Mesendoderm (in vitro differentiated cells): Measurements from ENCODE around the gene GPR39.

Source experiments
- DNase-seq: peaks from one replicate; pipeline ENCODE4 v3.0.0; 2013
- H2AK5ac ChIP-seq: 2 replicates; pipeline ENCODE4 v1.6.1; 2013; ENCODE audit warnings: low read length, inconsistent platforms
- H2BK120ac ChIP-seq: 2 replicates; pipeline ENCODE4 v1.6.1; 2013; ENCODE audit warnings: low read depth, mild to moderate bottlenecking, low read length, moderate library complexity, mixed read lengths
- H2BK15ac ChIP-seq: replicated peaks from 2 replicates; pipeline ENCODE4 v1.6.1; 2013; ENCODE audit warnings: low read depth, mild to moderate bottlenecking, moderate library complexity
- H2BK5ac ChIP-seq: 2 replicates; pipeline ENCODE4 v1.6.1; 2013; ENCODE audit warnings: low read length, inconsistent platforms
- H3K18ac ChIP-seq: 2 replicates; pipeline ENCODE4 v1.6.1; 2013; ENCODE audit warnings: mild to moderate bottlenecking, low read length, mixed read lengths
- H3K23ac ChIP-seq: one replicate; pipeline ENCODE4 v1.6.1; 2013; ENCODE audit warnings: low read length
- H3K27ac ChIP-seq: 2 replicates; pipeline ENCODE4 v1.5.1; 2013; ENCODE audit warnings: low read depth, mild to moderate bottlenecking, inconsistent platforms, low read length, moderate library complexity
- H3K27me3 ChIP-seq: 2 replicates; pipeline ENCODE4 v1.6.1; 2013; ENCODE audit warnings: low read length, control low read depth, mild to moderate bottlenecking, inconsistent platforms; ENCODE audit not compliant: insufficient read depth, poor library complexity
- H3K36me3 ChIP-seq: 2 replicates; pipeline ENCODE4 v1.6.1; 2013; ENCODE audit warnings: low read length, inconsistent platforms; ENCODE audit not compliant: control insufficient read depth, insufficient read depth
- H3K4ac ChIP-seq: one replicate; pipeline ENCODE4 v1.6.1; 2013; ENCODE audit warnings: low read depth, mild to moderate bottlenecking, low read length, moderate library complexity
- H3K4me1 ChIP-seq: 2 replicates; pipeline ENCODE4 v1.6.1; 2013; ENCODE audit warnings: low read depth, low read length, inconsistent platforms; ENCODE audit not compliant: control insufficient read depth
- H3K4me2 ChIP-seq: 2 replicates; pipeline ENCODE4 v1.6.1; 2013; ENCODE audit warnings: low read length
- H3K4me3 ChIP-seq: 2 replicates; pipeline ENCODE4 v1.5.1; 2013; ENCODE audit warnings: mild to moderate bottlenecking, low read length
- H3K56ac ChIP-seq: one replicate; pipeline ENCODE4 v1.6.1; 2013; ENCODE audit warnings: low read length
- H3K79me1 ChIP-seq: 2 replicates; pipeline ENCODE4 v1.6.1; 2013; ENCODE audit warnings: low read length, inconsistent platforms
- H3K79me2 ChIP-seq: 2 replicates; pipeline ENCODE4 v1.6.1; 2013; ENCODE audit warnings: mild to moderate bottlenecking, low read length; ENCODE audit not compliant: control insufficient read depth, insufficient read depth
- H3K9ac ChIP-seq: 2 replicates; pipeline ENCODE4 v1.6.1; 2013; ENCODE audit warnings: low read length, inconsistent platforms
- H4K5ac ChIP-seq: one replicate; pipeline ENCODE4 v1.6.1; 2013; ENCODE audit warnings: low read length
- H4K8ac ChIP-seq: one replicate; pipeline ENCODE4 v1.6.1; 2013; ENCODE audit warnings: low read depth, mild to moderate bottlenecking, control low read depth, low read length, moderate library complexity
- WGBS: extraction: QIAGEN DNeasy Blood & Tissue Kit; methylation state at CpG from one replicate; pipeline ENCODE4 v1.1.7; 2013; ENCODE audit warnings: low lambda C conversion rate, missing lambda C conversion rate; ENCODE audit not compliant: insufficient coverage; ENCODE audit errors: extremely low coverage; 5-methylcytosine and 5-hydroxymethylcytosine counted together

The GPR39 gene

GRCh38 chr2:132568656-132569055 is 152.1 kb downstream of the GPR39 start:
- Histone ChIP-seq H3K4me1 (no peaks in the 10 kb centered on the region), H3K4ac (no peak overlapping the region), H2BK120ac (no peak overlapping the region), H3K4me3 (no peak overlapping the region), H3K56ac (no peak overlapping the region), H3K27me3 (no peaks in the 10 kb centered on the region), H3K36me3 (no peaks in the 10 kb centered on the region), H2BK15ac (no peak overlapping the region), H4K5ac (no peak overlapping the region), H3K9ac (no peak overlapping the region), H3K18ac (no peak overlapping the region), H3K79me1 (no peaks in the 10 kb centered on the region), H2AK5ac (no peak overlapping the region), H3K79me2 (no peaks in the 10 kb centered on the region), H3K23ac (no peak overlapping the region), H3K27ac (no peak overlapping the region), H3K4me2 (no peak overlapping the region), H4K8ac (no peak overlapping the region), H2BK5ac (no peak overlapping the region)
- WGBS = no CpG with 5 or more reads among the region's 3 CpGs
- no peak for DNase-seq

DNA sequence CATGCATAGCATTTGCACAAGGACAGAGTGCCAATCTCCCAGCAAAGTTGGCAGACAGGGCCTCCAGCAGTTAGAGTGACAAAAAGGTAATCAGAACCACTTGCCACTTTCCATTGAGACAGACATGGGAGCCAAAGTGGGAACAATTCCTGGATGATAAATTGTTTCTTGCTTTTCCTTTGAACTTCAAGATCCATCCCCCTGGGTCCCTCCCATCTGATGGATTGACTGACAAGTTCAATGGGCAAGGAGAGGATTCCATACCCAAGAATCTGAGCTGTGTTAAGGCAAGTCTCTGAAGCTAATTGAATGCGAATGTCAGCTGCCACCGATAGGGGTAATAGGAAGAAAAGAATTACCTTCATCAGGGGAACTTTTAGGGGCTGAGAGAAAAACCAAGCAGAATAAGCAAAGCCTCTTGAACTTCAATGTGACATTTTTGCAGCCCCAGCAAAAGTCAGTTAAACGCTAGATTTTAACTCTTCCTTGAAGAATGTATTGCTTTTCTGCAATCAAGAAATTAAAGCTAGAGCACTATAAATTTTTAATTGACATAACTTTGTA is 156.9 kb downstream of the GPR39 start:
- no peak overlapping the region for H3K4ac ChIP-seq
- no peak for DNase-seq
- no peaks in the 10 kb centered on the region for H3K36me3 ChIP-seq
- no peaks in the 10 kb centered on the region for H3K27me3 ChIP-seq
- WGBS = no CpG with 5 or more reads among the region's 3 CpGs
- H3K56ac ChIP-seq = no peak overlapping the region
- H3K4me1 ChIP-seq = no peaks in the 10 kb centered on the region
- no peaks in the 10 kb centered on the region for H3K79me2 ChIP-seq
- H3K27ac ChIP-seq = no peak overlapping the region
- H3K9ac ChIP-seq = no peak overlapping the region
- H3K23ac ChIP-seq = no peak overlapping the region
- H4K5ac ChIP-seq = no peak overlapping the region
- H2BK120ac ChIP-seq = no peak overlapping the region
- no peak overlapping the region for H2AK5ac ChIP-seq
- H4K8ac ChIP-seq = no peak overlapping the region
- H3K4me2 ChIP-seq = no peak overlapping the region
- no peak overlapping the region for H2BK15ac ChIP-seq
- no peak overlapping the region for H3K4me3 ChIP-seq
- no peaks in the 10 kb centered on the region for H3K79me1 ChIP-seq
- H3K18ac ChIP-seq = no peak overlapping the region
- no peak overlapping the region for H2BK5ac ChIP-seq

GRCh38 chr2:132577686-132578085 is 161.1 kb downstream of the GPR39 start:
- no peak overlapping the region for H3K4me2 ChIP-seq
- no peak overlapping the region for H2BK5ac ChIP-seq
- H3K4ac ChIP-seq = no peak overlapping the region
- H3K79me1 ChIP-seq = no peaks in the 10 kb centered on the region
- no peak overlapping the region for H3K27ac ChIP-seq
- DNase-seq = no peak
- no peak overlapping the region for H3K9ac ChIP-seq
- H3K4me1 ChIP-seq = no peaks in the 10 kb centered on the region
- no peak overlapping the region for H3K56ac ChIP-seq
- WGBS = no CpG with 5 or more reads among the region's 2 CpGs
- H3K27me3 ChIP-seq = no peaks in the 10 kb centered on the region
- H2BK120ac ChIP-seq = no peak overlapping the region
- H3K23ac ChIP-seq = no peak overlapping the region
- H3K36me3 ChIP-seq = no peaks in the 10 kb centered on the region
- H3K18ac ChIP-seq = no peak overlapping the region
- no peak overlapping the region for H3K4me3 ChIP-seq
- no peak overlapping the region for H2BK15ac ChIP-seq
- no peak overlapping the region for H4K8ac ChIP-seq
- no peak overlapping the region for H2AK5ac ChIP-seq
- H4K5ac ChIP-seq = no peak overlapping the region
- no peaks in the 10 kb centered on the region for H3K79me2 ChIP-seq

DNA sequence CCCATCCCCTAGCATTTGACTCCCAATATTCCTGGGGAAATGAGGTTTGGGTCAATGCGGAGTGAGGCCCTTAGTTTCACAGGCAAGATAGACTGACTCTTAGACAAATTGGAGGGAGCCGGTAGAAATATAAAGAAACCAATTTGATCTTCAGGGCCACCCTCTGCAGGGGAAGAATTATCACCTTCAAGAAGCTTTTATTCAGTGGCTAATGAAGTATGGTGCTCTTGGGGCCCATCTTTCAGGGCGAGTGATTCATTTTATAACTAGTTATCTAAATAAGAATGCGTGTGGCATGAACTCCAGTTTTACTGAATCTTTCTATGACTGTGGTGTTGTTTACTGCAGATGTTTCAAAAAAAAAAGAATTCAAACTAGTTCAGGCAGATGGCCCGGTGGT is 165.0 kb downstream of the GPR39 start:
- Histone ChIP-seq H3K79me1 (no peaks in the 10 kb centered on the region), H3K4me1 (no peaks in the 10 kb centered on the region), H3K23ac (no peak overlapping the region), H4K8ac (no peak overlapping the region), H2BK15ac (no peak overlapping the region), H3K18ac (no peak overlapping the region), H4K5ac (no peak overlapping the region), H2AK5ac (no peak overlapping the region), H3K27ac (no peak overlapping the region), H3K27me3 (no peaks in the 10 kb centered on the region), H2BK5ac (no peak overlapping the region), H2BK120ac (no peak overlapping the region), H3K9ac (no peak overlapping the region), H3K4me3 (no peak overlapping the region), H3K36me3 (no peaks in the 10 kb centered on the region), H3K4me2 (no peak overlapping the region), H3K79me2 (no peaks in the 10 kb centered on the region), H3K56ac (no peak overlapping the region), H3K4ac (no peak overlapping the region)
- DNase-seq = no peak
- no CpG with 5 or more reads among the region's 5 CpGs for WGBS

- DNase-seq = no peak
- H4K5ac ChIP-seq = no peak overlapping the region
- no peak overlapping the region for H2AK5ac ChIP-seq
- no peak overlapping the region for H3K4ac ChIP-seq
- no peak overlapping the region for H3K56ac ChIP-seq
- H2BK5ac ChIP-seq = no peak overlapping the region
- H3K23ac ChIP-seq = no peak overlapping the region
- WGBS = no CpG with 5 or more reads among the region's 9 CpGs
- no peak overlapping the region for H2BK120ac ChIP-seq
- no peaks in the 10 kb centered on the region for H3K4me1 ChIP-seq
- no peak overlapping the region for H2BK15ac ChIP-seq
- no peak overlapping the region for H3K4me2 ChIP-seq
- no peaks in the 10 kb centered on the region for H3K27me3 ChIP-seq
- H3K79me1 ChIP-seq = no peaks in the 10 kb centered on the region
- no peak overlapping the region for H3K4me3 ChIP-seq
- H3K79me2 ChIP-seq = no peaks in the 10 kb centered on the region
- no peak overlapping the region for H3K27ac ChIP-seq
- no peak overlapping the region for H3K18ac ChIP-seq
- no peaks in the 10 kb centered on the region for H3K36me3 ChIP-seq
- H3K9ac ChIP-seq = no peak overlapping the region
- no peak overlapping the region for H4K8ac ChIP-seq
Measured at GRCh38 chr2:132581991-132582738, 165.6 kb downstream of the GPR39 start.
